GM18508 (cell line): ENCODE measurements around the gene HOXB1.

Experiments
- ATAC-seq: cut with Tn5 transposase; IDR thresholded peaks from one replicate; pipeline ENCODE4 v1.9.1; 2021; ENCODE audit warnings: moderate number of reproducible peaks; ENCODE audit not compliant: insufficient read depth, unreplicated experiment

Gene HOXB1

GRCh38 chr17:48555258-48556228 is 24.7 kb upstream of the HOXB1 start:
- ATAC-seq: no peak

DNA sequence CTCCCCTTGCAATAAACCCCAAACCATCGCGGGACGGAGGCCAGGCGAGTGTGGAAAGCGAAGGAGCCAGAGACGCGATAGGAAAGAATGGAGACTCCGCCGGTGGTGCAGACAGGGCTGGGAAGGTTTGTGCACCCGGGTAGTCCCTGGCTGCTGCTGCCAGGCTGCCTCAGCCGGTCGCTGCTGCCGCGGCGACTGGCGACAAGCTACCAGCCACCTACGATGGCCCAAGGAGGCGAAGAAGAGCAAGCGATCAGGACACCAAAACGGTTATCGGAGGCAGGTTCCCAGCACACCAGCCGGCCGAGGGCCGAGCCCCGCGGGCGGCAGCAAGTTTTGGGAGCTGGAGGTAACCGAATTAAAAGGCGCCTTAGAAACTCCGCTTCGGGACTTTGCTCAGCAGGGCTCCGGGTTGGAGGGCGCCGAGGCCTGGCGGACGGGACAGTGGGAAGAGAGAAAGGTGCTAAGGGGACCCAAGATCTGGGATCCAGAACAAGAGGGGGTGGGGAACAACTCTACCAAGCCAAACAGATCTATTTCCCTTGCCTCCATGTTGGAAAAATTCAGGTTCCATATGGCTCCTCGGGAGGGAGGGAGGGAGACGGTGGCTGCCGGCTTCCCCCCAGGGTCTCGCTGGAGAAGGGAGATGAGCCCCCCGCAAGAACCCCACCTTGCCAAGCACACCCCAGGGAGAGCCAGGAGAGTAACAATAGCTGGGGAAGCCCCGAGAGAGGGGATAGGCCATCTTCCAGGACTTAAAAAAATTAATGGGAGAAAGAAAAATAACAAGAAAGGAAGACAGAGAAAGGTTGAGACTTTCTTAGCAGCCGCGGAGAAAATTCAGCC is 23.8 kb upstream of the HOXB1 start:
- no peak for ATAC-seq

GRCh38 chr17:48553826-48554225 is 23.0 kb upstream of the HOXB1 start:
- ATAC-seq: no peak

- no peak for ATAC-seq
Observed at GRCh38 chr17:48553190-48553547, 22.4 kb upstream of the HOXB1 start.

DNA sequence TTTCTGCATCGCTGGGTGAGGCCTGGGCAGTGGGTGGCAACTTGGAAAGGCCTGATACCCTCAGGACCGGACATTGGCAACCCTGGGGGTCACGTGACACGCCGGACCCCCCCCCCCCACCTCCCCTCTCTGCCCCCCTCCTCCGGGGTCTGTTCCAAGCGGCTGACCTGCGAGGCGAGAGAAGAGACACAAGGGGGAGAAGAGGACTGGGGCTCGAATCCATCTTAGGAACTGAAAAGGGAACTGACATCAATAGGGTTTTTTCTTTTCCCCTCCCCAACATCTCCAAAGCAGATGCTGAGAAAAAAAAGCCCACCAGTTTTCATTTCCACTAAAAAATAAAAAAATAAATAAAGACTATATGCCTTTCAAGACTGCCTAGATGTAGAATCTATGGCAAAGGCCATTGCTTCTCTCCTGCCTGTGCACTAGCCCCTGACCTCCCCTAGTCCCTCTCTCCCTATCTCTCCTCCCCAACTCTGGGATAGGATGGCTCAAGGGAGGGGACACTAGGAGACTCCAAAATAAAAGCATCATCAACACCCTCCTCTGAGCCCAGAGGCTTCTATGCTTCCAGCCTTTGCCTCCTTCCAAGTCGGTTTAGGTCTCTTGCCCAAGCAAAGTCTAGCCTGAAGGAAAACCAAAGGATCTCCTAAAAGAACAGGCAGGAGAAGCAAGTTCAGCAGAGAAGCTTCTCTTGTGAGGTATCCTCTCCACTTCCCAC is 21.8 kb upstream of the HOXB1 start:
- ATAC-seq: no peak

- ATAC-seq: no peak
Observed at GRCh38 chr17:48551596-48552465, 21.0 kb upstream of the HOXB1 start.

DNA sequence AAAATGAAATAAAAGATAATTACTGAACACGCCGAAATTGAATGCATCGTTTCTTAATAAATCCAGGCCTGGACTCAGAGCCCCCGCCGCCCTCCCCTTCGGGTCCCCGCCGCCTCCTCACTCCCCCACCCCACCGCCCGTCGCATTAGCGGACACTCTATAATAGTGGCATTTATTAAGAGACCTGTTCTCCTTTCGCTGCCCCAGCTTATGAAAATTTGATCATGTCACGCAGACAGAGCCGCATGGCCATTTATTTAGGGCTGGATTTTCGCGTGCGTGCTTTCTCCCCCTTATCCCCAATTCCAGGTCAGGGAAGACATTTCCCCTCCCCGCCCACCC is 20.4 kb upstream of the HOXB1 start:
- no peak for ATAC-seq

DNA sequence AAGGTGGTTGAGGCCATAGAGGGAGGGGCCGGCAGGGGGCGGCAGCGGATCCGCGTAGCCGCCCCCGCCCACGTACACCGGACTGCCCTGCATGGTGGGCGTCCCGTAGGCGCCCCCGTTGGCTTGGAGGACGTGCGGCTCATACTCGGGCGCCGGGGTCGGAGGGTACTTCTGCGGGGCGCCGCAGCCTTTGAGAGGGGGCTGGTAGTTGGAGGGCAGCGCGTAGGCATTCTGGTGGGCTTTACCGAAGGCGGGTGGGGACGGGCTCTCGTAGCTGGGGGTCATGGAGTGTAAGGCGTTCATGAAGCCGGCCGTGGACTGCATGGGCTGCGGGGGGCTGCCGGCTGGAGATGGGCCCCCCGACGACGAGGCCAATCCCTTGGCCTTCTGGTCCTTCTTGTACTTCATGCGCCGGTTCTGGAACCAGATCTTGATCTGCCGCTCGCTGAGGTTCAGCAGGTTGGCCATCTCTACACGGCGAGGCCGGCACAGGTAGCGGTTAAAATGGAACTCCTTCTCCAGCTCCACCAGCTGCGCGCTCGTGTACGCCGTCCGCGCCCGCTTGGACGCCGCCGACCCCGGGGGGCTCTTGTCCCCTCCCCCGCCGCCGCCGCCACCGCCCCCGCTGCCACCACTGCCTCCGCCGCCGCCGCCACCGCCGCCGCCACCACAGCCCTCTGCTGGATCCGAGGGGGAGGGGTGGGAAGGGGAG is 19.8 kb upstream of the HOXB1 start:
- ATAC-seq: no peak

DNA sequence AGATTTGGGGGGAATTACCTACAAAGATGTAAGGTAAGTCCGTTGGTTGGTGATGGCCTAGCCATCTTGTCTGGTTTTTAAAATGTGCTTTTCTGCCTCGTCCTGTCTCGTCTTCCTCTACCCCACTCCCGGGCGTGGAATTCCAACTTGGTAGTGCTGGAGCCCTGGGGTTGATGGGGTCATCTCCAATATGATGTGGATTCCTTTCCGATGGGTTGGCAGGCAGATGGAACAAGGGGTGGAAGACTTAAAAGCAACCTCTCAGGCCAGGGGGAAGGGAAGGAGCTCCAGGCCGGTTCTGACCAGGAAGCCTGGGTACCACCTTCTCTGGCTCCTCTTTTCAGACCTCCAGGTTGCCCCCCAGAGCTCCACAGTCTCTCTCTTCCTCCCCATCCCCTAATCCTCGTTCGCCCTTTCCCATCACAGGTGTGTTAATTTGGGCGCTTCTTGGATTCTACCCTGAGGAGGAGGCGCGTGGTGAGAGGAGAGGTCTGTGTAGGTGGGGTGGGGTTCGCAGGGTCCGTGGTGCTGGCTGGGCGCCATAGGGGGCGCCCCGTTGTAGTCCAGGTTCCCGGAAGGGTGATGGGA is 19.2 kb upstream of the HOXB1 start:
- ATAC-seq: no peak

DNA sequence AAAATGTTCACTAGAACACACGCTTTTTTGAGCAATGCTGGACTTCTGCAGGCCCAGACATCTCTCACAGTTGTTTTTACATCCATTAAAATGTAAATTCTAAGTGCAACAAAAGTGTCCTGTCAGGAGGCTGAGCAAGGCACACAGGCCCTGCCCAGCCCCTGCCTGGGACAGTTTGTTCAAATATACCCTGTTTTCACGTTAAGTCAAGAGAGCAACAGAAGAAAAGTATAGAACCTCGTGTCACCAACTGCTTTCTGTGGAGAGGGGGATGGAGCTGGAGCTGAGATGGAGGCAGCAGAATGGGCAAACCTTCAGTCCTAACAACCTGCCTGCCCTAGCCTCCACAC is 18.4 kb upstream of the HOXB1 start:
- ATAC-seq: no peak

GRCh38 chr17:48548523-48549280 is 17.9 kb upstream of the HOXB1 start:
- no peak for ATAC-seq

DNA sequence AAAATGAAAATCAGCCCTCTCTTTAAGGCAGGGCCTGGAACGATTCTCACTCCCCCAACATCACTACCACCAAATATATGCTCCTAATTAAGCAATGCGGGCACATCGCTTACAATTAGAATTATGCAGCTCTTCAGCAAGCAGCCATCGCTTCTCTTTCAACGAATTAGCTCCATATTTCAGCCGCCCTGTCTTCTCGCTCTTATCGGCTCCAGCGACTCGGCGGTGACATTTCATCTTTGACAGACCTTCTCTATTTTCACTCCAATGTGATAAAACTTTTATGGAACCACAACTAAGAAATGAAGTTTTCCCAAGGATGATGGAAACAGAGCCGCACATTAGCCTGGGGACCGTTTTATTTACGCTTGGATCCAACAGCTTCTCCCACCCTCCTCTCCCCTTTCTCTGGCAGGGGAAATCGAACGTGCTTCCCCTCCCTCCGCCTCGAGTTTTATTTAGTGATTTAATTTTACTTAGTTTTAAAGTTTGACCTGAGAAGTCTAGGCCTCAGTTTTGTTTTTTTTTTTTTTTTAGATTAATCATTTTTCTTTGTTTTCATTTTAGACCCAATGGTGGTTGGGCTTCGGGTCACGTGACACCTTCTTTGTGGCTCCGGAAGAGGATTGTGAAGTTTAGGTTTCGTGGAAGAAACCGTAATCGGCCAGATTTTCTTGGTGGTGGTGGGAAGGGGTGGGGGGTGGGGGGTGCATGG is 17.2 kb upstream of the HOXB1 start:
- no peak for ATAC-seq

- ATAC-seq: no peak
Observed at GRCh38 chr17:48546924-48547807, 16.4 kb upstream of the HOXB1 start.

- ATAC-seq: no peak
Observed at GRCh38 chr17:48546137-48546923, 15.5 kb upstream of the HOXB1 start.

DNA sequence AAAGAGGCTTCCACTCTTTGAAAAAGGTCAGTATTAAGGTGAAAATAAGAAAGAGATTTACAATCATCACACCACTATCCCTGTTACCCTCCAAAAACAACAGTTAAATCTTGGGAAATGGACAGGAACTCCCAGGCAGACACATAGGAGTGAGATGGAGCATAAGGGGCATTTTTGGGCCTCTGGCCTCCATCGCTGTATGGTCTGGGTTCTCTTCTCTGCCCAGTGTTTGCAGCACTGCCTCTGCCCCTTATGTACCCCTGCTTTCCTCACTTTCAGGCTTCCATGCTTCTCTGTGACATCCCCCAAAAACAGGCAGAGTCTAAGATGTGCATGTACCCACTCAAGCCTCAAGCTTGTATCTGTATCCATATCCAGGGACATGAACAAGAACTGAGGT is 14.7 kb upstream of the HOXB1 start:
- ATAC-seq: no peak

DNA sequence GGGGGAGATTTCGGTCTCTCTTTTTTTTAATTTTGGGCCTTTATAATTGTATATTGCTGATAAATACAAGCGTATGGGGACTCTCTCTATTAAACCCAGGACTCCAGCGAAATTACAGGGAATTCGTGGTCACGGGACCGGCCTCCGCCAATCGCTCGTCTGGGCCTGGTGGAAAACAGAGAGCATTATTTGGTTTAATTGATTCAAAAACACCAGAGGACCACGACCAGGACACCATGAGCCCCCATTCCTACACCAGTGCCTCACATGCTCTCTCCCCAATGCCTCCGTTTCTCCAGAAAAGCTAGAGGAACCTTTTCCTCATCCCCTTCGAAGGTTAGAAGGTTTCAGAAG is 14.2 kb upstream of the HOXB1 start, which contains the start of gene HOXB2:
HOXB2 (minus strand) TSS at position 88 of the 354 bp plus-strand sequence. CDS start 198 bp downstream, outside the sequence.
- ATAC-seq: no peak
